CD4-positive, alpha-beta T cell treated with Interleukin-15 for 4 hours (primary cell): ENCODE results near the gene SLC2A13.
"Not testable (repeated sequence)": the region's sequence is repeated elsewhere in the genome, so short reads cannot be mapped to it uniquely, and the experiment has no call there.

Experiments
- DNase-seq: peaks from one replicate; pipeline ENCODE4 v3.0.0-alpha.2; 2020; ENCODE audit warnings: low spot score

SLC2A13 gene

DNA sequence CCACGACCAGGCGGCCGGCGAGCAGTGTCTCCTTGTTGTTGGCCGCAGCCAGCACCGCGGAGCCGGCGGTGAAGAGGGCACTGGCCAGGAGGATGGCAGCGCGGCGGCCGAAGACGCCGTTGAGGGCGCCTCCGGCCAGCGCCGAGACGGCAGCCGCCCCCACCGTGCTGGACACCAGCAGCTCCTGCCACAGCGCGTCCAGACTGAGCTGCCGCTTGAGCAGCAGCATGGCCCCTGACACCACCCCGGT lies 691 bp downstream of the SLC2A13 start:
- no peak for DNase-seq

DNA sequence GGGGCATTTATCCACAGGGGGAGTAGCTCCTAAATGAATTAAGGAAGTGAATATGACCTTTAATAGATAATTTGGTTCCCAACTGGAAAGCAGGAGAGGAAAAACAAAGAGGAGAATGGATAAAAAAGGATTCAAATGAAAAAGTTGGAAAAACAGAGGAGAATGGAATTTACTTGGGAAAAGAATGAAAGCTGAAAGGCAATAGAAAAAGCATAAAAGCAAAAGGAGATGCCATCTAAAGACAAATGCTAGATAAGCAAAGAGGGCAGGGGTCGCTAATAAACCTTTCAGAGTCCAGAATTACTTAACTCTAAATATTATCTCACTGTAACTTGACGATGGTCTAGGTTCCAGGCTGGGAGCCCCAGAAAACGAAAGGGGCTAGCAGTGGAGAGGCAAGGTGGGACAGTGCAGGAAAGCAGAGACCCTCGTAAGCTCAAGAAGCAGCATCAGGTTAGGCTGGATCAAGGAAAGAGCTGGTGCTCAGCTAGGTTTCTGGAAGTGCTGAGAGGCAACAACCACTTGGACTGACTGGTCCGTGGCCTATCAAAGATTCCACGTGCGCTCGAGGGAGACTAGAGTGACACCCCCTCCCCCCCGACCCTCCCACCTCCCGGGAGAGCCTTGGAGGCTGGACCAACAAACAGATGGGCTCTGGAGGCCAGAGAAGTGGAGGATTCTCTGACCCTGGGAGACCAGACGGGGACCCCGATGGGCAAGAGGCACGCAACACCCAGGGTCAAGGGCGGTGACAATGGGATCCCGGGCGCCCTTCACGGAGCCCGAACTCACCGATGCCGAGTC lies 1.2 kb downstream of the SLC2A13 start:
- DNase-seq = no peak

DNA sequence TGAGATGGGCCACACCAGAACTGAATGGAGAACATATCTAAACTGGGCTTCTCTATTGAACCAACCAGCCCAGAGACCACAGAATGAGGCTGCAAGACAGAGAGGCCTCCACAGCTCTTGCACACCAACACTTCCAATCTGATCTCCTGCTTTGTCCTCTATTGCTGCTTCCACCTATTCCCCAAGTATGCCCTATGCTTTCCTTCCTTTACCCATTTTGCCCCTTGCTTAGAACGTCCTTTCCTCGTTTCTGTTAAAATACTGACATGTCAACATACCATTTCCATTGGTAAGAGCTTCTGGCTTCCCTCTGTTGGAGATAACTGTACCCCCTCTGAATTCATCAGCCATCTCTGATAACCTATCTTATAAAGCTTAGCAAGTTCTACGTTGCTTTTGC lies 2.8 kb downstream of the SLC2A13 start:
- no peak for DNase-seq

DNA sequence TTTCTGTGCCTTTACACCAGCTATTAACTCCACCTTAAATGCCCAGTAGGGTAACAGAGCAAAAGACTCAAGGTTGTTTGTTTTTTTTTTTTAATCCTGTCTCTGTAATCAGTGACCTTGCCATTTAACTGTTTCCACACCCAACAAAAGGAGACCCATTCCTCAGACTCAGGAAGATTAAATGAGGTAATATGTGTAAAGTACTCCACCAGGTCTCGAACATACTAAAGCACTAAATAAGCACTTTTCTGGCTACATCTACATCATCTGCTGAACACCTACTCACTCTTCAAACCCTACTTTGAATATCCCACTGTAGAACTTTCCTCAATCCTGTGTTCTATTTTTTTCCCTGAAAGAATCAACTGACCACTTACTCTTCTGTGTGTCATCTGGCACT lies 4.1 kb downstream of the SLC2A13 start:
- no peak for DNase-seq

DNA sequence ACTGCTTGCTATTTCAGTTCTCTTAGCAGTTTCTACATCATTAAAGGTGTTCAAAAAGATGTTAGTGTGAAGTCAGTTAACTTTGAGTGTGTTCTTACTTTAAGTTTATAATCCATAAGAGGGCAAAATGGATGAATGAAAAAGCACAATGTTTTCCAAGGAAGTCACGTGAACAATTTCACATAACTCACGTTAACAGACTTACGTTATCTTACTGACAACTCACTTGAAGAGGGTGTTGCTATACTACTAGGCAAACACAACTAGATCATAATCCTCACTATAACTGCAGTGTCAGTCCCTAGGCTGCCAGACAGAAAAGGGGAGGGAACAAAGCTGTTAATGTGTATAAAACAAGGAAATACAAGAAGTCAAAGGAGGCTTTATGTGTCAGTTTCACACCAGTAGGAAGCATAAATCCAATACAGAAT lies 6.4 kb downstream of the SLC2A13 start:
- DNase-seq = no peak

DNA sequence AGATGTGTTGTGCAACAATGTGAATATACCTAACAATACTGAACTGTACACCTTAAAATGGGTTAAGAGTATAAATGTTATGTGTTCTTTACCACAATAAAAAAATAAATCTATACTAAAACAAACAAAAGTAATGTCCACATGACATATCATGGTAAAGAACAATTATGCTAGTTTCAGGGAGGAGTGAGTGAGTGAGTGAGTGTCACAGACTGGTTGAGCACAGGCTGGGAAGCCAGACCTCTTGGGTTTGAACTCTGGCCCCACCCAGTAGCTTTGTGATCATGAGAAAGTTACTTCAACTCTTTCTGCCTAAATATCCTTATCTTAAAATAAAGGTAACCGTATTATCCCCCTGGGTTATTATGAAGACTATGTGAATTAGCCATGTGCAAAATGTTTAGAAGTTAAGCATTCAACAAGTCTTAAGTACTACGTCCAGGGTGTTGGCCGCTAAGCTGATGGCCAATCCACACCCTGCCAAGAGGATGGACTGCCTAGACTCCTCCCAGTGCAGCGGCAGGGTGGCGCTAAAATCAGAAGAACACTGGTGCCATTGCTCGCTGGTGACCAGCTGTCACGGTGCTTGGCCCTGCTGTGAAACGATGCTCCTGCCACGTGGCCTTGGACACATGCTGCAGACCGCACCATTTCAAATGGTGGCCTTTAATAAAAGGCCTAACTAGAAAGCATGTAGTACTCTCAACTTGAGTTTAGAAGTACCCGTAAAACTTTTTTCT lies 7.3 kb downstream of the SLC2A13 start:
- DNase-seq = no peak

DNA sequence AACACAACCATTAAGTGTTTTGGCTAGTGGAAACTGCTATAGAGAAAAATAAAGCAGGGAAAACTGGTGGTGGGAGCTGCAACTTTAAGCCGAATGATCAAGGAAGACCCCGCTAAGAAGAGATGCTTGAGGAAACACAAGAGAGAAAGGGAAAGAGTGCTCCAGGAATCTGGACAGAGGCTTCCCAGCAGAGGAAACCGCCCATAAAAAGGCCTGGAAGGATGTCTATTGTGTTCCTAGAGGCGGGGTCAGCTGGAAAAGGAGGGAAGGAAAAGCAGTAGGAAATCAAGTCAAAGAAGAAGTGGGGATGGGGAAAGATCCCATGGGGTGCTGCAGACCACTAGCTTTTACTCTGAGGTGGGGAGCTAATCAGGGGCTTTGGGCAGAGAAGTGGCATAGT lies 12.4 kb downstream of the SLC2A13 start:
- no peak for DNase-seq

DNA sequence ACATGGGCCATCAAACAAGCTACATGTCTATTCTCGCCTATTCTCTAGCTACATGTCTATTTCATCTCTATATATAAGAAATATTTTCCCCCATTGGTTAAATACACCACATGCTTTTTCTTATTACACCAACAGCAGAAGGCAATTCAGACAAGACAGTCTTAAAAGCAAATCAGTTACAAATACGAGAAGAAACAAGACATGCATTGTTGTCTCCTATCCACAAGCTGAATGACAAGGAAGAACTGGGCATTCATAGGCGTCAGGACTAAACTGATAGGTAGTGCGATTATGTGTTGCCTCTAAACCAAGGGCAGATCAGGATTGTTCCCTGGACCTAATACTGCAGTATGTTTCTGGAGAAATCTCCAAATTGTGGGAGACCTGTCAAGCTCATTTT lies 19.4 kb downstream of the SLC2A13 start:
- DNase-seq = no peak

DNA sequence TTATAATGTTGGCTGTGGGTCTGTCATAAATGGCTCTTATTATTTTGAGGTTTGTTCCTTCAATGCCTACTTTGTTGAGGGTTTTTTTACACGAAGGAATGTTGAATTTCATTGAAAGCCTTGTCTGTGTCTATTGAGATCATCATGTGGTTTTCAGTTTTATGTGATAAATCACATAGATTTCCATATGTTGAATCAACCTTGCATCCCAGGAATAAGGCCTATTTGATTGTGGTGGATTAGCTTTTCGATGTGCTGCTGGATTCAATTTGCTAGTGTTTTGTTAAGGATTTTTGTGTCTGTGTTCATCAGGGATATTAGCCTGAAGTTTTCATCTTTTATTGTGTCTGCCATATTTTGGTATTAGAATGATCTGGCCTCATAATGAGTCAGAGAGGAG lies 27.6 kb downstream of the SLC2A13 start:
- no peak for DNase-seq

DNA sequence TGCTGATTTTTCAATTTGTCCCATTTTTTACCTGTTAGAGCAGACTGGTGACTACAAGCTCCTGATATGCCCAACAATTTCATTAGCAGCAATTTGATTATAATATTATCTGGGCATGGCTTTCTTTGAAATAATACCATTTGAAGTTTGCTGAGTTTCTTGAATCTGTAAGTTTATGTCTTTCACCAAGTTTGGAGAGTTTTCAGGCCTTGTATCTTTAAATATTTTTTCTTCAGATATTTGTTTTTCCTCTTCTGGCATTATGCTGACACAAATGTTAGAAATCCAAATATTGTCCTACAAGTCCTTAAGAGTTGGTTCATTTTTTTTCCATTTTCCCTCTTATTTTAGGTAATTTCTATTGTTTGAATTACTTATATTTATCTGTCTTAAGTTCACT lies 30.4 kb downstream of the SLC2A13 start:
- no peak for DNase-seq

DNA sequence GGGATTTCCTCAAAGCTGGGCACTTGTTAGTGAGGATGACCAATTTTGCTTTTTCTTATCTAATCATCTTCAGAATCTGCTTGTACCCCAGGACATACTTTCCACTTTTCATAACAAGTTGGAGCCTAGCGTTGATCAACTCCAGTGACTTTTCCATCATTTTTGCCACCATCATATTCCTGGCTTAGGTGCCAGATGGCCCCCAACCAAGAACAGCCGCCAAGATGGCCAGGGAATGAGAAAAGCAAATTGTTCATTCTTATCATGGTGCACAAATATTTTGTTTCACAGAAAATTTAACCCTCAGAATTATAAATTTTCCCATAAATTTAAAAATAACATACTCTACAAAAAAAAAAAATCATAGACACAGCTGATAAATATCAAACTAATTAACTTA lies 37.5 kb downstream of the SLC2A13 start:
- no peak for DNase-seq

DNA sequence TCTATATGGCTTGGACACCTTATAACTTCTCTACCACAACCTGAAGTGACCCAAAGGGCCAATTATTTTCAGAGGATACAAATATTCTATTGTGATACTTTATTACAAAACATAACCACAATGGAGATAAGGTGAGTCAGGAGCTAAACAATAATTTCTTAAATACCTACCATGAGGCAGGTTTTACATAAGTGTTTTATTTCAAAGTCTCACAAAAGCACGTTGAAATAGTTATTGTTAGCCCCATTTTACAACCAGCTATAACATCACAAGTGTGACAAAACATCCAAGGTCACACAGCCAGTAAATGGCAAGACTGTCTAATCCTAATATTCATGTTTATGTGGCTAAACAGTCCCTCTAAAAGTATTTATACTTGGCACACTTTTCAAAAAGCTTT lies 40.2 kb downstream of the SLC2A13 start:
- no peak for DNase-seq

DNA sequence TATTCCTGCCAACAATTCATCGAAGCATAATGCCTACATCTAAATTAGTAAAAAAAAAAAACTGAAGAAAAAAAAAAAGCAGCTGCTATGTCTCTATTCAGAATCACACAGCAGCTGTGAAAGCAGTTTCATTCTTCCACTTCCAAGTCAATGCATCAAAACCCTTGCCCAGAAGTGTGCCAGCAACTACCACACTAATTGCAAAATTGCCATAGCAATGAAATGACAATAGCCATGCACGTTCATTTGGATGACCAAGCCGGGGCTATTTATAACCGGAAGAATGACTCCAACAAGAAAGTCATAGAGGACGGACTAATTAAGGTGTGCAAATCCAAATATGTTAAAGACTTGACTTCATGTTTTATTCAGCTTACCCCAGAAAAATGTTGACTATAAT lies 42.5 kb downstream of the SLC2A13 start:
- DNase-seq = no peak

DNA sequence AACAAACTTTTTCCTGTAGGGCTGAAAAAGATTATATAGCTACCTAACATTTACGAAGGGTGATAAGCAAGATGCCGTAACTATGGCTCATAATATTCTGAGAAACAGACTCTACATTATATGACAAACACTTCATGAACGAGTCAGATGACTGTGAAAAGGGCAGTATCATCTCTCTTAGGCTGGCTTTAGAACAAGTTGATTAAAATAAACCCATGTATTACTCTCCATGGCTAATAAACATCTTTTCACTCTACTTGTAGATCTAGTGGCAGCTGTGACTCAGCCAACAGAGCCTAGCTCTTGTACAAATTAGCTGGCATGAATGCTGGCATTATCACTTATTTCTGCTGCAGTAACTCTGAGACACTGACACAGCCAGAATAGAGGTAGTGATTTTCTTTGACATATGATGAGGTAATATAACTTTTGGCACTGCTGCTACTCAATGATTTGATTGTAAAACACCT lies 47.1 kb downstream of the SLC2A13 start:
- no peak for DNase-seq

DNA sequence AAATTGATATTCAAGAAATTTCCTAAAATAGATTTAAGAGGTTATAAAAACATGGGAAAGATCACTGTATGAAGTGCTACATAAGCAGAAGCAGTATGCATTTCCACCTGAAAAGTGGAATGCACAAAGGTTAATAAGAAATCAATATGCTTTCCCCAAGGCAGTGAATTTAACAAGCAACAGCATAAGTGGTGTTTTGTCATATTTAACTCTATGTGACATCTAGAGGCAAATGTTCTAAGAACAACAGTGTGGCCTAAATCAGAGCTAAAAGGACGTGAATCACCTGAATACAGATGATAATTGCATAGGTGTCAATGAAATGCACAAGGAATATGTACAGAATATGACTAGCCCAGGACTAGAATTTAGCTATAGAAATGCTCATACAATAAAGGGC lies 49.5 kb downstream of the SLC2A13 start:
- no peak for DNase-seq

DNA sequence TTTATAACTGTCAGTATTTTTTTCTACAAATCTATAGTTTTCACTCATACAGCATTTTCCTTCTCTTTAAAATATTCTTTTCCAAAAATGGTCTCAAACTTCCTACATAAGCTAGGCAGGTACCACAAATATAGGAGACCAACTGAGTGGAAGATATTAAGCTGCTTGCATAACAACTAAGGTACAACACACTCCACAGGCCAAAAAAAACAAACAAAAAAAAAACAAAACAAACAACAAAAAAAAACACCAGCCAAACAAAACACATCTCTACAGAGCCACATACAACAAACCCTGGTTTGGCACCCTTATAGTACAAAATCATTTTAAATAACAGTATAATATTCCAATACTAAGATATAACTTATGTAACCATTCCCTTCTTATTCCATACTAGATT lies 50.1 kb downstream of the SLC2A13 start:
- no peak for DNase-seq

DNA sequence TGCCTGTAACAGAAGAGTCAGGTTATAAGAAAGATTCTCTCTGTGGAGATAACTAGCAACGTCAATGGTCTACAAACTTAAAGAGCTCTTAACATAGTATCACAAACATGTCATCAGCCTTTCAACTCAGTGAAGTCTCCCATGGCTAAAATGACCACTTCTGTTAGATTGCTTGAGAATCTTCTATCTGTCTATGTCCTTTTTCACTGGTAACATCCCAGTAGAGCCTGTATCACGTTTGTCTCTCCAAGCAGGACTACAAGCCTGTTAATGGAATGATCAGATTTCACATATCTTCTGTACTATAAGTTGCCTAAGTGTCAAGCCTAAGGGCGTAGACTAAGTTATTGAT lies 50.7 kb downstream of the SLC2A13 start:
- no peak for DNase-seq

DNA sequence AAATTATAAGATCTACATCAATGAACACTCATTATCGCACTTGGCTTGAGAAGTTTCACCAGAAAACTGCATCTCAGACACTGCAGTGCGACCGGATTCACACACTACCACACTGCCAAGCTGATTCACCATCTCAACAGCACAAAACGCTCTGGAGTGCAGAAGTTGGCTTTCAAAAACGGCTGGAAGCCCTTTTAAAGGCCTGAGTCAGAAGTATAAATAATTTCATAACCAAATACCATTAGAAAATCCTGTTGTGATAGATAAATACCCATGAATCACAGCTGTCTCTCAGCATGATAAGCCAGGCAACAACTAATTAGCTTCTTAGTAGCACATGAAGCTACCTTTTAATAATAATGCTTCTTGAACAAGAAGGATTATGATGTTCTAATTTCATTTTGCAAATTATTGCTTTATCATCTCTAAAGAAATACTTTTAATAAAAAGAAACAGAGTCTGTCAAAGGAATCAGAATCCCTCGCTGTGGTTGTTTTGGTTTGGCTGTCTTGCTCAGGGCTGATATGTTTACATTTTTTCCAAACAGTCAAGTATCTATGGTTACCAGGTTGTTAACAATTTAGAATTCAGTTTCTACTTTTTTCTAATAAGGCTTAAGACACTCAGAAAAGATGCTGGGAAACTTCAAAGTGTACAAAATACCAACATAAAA lies 51.2 kb downstream of the SLC2A13 start:
- no peak for DNase-seq

DNA sequence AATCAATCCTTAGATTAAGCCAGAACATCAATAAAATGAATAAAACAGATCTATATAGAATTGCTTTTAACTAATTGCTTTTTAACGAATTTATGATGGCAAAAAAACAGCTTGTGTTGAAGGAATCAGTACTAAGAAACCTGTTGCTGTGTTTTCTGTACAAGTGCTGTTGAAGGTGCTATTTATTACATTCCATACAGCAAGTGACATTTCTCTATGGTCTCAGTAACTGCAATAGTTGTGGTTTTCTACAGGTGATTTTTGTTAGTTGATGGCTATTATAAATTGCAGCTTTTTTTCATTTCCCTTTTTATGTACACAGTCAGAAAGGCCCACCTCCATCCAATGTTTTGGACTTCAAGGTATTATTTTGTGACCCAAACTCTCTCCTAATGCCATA lies 56.6 kb downstream of the SLC2A13 start:
- DNase-seq = no peak

DNA sequence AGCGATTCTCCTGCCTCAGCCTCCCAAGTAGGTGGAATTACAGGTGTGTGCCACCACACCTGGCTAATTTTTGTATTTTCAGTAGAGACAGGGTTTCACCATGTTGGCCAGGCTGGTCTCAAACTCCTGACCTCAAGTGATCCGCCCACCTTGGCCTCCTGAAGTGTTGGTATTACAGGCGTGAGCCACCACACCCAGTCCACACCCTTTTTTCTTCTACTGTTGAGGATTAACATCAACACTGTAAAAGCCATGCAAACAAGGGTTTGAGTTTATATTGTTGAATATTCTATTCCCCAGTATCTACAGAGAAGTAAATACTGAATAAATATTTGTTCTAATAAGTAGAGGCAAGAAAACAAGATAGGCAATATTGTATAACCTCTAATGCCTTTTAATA lies 58.9 kb downstream of the SLC2A13 start:
- DNase-seq = not testable (repeated sequence)

DNA sequence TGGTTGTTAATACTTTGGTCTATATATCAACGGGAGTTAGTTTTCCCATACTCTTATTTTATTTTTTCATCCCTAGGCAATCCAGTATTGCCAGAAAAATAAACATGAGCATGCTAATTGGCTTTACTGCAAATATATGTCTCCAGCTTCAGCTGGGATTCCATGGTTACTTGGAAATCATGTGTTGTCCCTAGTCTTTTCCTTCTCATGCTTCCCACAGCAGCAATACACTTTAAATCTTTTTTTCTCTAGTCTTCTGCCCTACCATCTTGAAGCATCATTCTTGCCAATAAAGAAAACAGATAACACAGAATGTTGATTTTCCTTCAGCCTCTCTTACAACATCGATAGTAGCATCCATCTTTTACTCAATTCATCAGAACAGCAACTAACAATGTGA lies 60.2 kb downstream of the SLC2A13 start:
- no peak for DNase-seq

DNA sequence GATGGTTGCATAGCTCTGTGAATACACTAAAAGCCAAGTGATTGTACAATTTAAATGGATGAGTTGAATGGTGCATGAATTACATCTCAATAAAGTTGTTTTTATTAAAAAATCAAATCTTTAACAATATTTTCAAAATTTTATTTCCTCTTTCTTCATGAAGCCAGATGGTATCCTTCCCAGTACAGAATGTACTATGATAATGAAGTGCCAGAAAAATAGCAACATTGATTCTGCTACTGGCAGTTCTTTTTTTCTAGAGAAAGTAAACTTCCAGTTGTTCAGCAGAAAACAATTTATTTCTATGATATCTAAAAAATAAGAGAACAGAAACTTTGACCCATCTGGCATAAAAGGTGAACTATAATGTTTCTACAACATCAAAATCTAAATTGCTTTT lies 61.5 kb downstream of the SLC2A13 start:
- DNase-seq = no peak

DNA sequence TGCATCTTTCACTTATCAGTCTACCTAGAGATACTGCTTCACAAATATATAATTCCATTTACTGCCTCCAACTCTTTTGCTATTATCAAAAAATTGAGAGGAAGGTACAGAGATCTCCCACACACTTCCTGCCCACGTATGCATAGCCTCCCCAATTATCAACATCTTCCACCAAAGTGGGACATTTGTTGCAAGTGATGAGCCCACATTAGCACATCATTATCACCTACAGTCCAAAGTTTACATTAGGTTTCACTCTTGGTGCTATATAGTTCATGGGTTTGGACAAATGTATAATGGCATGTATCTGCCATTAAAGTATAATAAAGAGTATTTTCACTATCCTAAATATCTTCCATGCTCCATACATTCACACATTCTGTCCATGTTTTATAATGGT lies 66.3 kb downstream of the SLC2A13 start:
- DNase-seq = no peak

DNA sequence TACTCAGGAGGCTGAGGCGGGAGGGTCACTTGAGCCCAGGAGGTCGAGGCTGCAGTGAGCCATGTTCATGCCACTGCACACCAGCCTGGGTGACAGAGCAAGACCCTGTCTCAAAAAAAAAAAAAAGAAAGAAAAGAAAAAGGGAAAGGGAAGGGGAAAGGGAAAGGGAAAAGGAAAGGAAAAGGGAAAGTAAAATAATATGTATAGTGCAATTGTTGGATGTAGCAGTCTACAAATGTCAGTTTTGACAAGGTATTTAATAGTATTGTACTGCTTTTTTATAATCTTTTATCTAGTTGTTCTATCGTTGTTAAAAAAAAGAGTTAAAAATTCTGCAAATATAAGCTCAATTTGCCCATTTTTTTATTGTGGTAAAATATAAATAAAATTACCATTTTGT lies 67.3 kb downstream of the SLC2A13 start:
- no peak for DNase-seq
